Measurements from ENCODE around the gene TMEM164.

The TMEM164 gene

DNA sequence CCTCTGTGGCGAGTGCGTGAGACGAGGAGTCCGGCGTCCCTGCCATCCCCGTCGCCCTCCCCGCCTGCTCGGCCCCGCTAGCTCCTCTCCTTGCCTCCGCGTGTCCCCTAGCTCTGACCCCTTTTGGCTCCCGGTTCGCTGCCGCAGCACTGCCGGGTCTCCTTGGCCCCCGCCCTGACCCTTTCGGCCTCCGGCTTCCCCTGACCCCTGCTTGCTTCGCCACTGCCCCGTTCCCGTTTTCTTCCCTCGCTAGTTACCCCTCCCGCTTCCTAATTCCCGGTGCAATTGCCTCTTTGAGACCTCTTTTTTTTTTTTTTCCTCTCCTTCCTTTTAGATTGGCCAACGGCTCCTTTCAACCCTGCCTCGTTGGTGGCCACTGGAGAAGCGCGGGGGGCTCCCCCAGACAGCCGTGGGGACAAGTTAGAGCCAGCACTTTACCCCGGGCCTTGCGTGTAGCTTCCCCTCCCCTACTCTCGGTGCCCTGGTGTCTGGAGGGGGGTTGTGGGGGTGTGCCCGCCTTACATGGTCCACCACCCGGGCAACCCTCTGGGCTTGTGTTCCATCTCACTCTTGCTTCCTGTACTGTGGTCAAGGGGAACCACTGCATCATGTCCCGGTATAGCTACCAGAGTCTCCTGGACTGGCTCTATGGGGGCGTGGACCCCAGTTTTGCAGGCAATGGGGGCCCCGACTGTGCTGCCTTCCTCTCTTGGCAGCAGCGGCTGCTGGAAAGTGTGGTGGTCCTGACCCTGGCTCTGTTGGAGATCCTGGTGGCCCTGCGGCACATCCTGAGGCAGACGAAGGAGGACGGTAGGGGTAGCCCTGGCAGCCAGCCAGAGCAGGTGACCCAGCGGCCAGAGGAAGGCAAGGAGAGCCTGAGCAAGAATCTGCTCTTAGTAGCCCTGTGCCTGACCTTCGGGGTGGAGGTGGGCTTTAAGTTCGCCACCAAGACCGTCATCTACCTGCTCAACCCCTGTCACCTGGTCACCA is 548 bp downstream of the TMEM164 start:
- no peak for DNase-seq (ENCODE audit: low read depth)

DNA sequence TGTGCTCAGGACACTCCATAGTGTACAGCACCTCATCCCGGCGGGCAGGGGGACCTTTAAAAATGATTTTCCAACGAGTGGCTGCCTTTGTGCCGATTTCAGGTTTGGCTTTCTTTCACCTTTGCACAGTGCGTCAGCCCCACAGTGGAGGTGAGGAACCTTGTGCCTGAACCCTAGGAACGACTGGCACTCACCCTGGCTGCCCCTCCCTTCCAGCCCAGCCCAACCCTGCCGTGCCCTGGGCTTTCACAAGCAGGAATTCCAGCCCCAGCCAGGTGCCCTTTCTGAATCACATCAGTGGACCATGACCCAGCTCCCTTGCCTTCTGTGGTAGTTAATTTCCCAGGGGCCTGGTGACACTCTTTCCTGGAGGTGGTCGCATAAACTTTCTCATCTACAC is 1.3 kb downstream of the TMEM164 start:
- no peak for DNase-seq (ENCODE audit: low read depth)

DNA sequence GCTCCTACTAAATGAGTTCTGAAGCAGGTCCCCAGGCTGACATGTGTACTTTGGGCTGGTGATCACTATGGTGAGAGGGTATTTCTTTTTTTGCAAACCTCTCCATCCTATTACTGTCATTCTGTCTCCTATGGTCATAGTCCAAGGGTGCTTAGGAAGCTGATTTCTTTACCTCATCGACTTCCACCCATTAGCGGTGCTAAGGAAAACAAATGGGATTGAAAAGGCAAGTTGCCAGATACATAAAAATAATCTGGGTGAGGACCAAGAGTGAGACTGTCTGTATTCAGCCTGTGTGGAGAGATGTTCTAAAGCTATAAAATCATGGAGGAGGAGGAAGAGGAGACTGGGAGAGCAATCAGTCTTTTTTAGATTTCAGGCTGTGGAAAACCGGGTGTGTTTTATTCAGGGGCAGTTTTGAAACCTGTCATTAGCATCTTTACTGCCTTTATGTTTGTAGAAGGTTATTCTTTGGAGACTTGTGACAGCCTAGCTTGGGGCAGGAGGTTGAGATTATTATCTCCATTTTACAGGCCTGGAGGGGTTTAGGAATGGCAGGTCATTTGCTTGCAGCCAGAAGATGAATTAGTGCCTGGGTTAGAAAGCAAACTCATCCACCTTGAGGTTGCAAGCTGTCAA is 1.9 kb downstream of the TMEM164 start:
- no peak for DNase-seq (ENCODE audit: low read depth)

DNA sequence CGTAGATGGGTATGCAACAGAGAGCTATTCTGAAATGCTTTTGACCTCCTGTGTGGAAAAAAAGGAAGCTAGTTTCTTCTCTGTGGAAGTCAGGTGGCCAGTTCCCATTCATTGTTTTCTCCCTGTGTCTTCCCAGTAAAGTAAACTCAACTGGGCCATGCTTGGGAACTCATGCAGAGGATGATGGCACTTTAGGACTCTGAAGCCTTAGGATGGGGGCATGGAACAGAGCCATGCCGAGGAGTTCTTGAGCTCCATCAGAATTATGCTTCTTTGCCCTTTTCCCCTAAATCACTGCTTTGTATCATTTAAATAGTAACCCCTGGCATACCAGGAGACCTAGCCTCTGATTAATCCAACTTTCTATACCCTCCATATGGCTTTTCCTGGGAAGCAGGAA is 3.2 kb downstream of the TMEM164 start:
- no peak for DNase-seq (ENCODE audit: low read depth)

DNA sequence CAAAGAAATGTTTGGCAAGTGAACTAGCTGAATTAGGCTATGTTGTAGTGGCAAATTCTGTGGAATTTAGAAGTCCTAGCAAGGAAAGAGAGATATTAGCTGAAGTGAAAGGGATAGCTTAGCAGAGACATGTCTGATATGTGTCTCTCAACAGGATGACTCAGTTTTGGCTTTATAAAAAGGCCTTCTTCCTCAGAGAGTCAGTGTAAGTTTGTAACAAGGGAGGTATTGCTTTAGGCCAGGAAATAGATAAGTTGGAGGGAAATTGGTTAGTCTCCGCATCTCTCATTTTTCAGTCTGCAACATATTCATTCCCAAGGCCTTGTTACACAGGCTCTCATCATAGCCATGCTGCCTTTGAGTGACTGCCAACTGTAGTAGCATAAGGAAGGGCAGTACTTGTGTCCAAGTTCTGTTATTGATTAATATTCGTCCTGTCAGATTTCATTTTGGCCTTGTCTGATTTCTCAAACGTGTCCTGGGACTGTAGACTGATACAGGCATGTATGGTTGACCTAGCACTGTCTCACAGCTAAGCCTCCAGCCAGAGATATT is 4.0 kb downstream of the TMEM164 start:
- DNase-seq (ENCODE audit: low read depth): no peak

DNA sequence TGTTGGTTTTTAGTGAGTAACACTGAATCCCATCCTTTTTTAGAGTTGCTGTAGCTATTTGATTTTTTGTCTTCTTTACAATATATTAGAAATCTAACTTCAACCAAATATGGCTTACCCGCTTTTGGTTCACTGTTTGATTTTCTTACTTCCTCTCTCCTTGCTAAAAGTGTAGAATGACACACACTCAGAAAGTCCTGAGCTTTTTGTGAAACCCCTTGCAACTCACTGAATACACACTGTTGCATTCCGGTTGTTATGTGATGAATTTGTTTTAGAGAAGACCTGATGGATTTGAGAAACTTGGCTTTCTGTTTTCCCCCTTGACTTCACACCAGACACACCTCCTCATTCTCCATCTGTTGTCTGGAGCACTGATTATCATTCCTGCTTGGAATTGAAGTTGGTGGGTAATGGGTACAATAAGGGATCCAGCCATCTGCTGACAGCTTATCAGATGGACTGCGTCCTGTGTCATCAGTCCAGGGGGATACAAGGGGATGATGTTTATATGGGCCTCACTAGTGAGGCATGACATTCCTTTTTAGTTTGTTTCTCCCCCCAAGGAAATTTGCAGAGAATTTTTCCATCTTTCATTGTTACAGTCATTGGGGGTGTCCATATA is 5.2 kb downstream of the TMEM164 start:
- DNase-seq (ENCODE audit: low read depth): no peak

DNA sequence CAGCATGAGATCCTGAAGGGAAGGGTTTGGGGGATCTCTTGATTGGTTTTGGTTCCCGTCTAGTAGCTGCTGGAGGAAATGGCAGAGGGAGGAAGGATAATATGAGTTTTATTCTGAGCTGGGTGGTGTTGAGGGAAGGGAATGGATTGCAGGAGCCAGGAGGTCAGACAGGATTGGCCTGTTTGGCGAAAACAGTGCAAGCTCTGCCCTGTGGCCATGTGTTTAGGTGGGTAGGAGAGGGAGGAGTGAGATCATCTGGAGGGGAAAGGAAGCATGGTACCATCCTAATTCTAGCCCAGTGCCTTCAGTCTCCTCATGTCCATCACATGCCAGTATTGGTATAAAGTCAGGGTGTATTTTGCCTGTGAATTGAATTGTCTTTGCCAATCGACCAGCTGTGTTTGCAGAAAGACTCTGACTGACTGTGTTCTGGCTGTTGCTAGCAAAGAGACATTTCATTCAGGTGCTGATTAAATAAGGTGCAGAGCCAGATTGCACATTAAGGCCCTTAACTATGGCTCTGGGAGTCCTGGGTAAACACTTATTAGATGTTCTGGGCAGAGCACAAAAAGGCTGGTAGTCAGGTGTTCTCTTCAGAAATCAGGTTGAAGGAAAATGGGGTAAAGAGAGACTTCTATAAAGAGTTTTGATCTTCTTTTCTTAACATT is 10.0 kb downstream of the TMEM164 start:
- no peak for DNase-seq (ENCODE audit: low read depth)

DNA sequence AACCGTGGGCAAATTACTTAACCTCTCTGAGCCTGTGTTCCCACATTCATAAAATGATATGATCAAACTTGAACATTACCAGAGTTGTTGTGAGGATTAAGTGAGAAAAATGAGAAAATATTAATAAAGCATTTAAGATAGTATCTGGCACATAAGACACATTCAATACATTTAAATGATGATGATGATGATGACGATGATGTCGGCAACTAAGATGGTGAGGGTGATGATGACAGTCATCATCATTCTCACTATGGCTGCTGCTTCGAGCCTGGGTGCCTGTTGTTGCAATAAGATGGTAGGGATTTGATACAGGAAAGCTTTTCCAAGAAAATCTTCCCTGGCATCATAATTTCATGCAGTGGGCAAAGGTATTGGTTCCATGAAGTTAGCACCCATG is 11.1 kb downstream of the TMEM164 start:
- DNase-seq (ENCODE audit: low read depth): no peak

DNA sequence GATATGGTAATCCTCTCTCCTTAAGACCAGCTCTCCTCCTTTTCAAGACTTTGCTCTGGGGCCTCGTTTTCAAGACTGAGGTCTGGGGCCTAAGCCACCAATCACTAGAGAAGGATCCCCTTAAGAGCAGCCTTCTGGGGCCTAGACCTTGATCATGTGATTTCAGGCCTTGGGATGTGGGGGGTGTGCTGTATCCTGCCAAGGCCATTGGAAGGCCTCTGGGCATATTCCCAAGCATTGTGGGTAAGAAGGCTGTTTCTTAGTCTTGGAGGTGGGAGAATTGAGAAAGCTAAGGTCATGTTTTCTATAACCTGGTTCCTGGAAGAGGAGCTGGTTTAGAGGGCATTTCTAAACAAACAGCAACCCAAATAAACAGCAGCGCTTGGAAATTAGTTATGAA is 12.1 kb downstream of the TMEM164 start:
- no peak for DNase-seq (ENCODE audit: low read depth)

DNA sequence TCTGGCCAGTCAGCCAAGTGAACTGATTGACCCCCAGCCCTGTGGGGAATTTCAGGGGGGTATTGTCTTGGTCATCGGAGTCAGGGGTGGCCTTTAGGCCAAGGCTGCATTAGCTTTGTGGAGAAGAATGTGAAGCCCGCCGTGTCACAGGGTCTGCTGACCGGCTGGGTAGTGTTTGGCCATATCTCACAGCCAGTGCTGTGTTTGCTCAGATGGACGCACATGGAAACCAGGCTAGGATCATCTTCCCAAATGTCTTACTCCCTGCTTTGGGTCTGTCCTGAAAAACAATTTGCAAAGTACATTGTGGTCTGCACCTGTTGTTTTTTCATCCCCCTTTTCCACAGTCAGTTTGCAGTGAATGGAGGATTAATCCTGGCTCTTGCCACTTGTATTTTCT is 13.0 kb downstream of the TMEM164 start:
- no peak for DNase-seq (ENCODE audit: low read depth)

DNA sequence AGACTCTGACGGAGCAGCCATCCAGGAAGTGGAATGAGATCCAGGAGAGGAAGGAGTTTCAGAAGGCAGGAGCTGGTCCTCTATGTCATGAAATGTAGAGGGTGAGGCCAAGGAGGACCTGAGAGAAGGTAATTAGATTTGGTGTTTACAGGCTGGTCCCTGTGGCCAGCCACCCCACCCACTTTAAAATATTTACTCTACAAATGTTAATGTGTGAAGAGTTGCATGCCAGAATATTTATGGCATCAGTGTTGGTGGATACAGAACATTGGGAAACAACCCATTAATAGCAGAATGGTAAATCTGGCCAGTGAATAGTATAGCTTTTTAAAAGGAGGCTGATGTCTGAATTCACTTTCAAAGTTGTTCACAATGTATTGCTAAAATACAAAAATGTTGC is 17.6 kb downstream of the TMEM164 start:
- DNase-seq (ENCODE audit: low read depth): no peak

DNA sequence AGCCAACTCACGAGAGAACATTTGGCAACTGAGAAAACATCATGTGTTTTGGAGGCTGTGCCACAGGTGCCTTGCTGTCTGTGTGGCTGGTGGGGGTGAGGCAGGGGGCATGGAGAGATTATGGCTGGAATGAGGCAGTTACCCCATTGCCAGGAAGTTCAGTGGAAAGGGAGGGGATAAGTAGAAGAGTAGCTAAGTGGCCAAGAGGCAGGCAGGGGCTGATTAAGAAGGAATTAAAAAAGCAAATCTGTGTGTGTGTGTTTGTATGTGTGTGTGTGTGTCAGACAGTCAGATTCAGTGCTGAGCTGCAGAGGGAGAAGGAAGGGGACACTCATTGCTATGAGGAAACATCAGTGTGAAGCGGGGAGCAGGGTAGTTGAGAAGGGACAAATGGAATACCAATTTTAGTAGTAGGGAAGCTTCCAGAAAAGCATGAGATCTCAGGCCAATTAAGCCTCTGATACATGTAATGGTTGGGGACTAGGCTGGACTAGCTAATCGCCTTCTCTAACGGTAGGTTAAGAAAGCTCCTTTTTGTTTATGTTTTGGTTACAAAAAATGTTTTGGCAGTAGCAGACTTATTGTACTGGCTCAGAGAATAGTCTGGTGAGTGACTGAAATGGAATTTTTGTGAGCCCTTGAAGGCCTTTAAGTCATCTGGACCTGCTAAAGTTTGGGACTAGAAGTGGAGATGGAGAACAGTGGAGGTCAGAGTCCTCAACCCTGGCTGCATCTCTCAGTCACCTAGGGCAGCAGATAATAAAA is 18.5 kb downstream of the TMEM164 start:
- no peak for DNase-seq (ENCODE audit: low read depth)

DNA sequence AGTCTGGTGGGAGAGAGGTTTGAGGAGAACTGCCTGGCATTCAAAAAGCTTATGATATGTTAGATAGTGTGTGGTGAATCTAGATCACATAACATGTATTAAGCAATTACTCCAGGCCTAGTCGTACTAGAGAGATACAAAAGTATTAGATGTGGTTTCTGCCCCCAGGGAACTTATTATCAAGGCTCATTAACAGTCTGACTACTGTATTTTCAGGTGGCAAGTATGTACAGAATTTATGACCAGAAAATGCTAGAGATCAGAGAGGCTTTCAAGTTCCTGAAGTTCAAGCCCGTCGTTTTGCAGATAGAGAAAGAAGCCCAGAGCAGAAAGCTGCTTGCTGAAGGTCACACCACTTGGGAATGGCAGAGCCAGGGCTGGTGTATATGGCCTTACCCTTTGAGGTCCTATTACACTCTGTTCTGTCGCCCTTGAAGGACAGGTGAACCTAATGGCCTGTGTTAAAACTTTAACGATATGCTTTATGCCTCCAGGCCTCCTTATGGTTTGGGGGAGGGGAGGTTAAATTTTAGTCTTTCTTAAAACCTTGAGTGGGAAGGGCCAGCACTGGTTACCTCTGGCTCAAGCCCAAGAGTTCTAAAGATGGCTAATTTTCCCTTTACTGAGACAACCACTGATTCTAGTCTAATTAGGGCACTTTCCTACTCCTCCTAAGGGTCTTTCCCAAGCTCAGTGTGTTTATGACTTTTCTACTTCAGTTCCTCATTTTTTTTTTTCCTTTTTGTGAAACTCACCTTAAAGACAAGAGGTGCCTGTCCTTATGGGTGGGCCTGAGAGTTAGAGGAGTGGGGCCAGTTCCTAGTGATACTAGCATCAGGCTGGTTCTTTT is 19.9 kb downstream of the TMEM164 start:
- DNase-seq (ENCODE audit: low read depth): no peak

DNA sequence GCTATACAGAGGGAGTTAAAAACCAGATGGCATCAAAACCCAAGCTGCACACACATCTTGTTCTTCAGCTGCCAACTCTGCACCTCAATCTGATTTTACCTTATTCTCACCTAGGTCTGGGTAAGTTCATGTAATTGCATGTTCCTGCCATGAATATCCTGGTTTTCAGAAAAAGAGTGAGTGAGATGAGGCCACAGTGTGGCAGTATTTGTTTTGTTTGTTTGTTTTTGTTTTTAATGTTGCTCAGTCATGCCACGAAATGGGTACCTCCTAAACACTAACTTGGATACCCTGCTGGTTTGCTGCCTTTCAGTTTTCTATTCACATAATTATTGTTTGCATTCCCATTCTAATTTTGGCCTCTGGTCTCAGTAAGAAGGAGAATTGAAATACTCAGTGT is 22.5 kb downstream of the TMEM164 start:
- no peak for DNase-seq (ENCODE audit: low read depth)

DNA sequence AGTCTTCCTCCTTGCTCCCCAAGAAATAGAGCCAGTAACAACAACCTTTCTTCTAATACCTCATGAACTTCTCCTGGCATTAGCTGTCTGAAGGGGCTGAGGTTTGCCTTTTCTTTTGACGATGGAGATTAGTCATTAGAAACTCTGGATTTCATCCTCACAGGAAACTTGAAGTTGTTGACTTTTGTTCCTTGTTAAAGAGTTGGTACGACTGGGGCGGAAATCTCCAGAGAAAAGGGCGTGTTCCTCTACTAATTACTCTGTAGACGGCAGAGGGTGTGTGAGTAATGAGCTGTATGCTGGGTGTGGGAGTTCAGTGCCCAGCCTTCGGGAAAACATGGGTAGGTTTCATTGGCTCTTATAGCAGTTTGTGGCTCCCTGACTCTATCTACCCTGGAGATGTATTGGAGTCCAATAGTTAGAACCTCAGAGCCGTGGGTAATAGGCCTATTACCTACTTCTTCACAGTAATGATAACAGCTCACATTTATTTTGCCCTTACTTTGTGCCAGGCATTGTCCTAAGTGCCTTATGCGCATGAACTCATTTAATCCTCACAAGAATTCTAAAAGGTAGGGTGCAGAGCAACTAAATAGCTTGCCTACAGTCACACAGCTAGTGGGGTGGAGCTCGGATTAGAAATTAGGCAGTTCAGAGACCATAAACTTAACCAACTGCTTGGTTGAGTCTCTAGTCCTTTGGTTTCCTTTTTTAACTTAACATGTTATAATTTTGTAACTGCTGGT is 23.4 kb downstream of the TMEM164 start:
- no peak for DNase-seq (ENCODE audit: low read depth)

DNA sequence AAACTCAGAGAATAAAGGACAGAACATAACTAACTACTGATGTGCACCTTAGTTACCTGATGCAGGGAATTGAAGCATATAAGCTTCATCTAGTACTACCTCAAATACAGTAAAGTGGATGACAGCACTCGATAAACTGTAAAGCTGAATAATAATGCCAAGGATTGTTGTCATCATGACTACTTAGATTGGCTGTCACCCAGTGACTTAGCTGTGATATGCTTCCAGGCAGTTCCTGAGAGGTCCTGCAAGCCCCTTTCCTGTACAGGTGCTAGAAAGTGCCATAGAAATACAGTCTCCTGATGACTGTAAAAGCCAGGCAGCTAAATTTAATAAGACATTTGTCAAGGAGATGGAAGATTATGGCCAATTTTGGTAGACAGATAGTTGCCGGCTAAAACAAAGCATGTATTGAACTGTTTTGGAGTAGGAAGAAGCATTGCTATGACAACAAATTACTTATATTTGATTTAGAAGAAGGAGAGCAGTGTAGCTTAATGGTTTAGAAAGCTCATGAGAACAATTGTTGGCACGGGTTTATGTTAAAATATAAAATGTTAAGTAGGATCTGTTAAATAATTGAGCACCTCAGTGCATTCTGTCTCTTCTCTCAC is 29.7 kb downstream of the TMEM164 start:
- no peak for DNase-seq (ENCODE audit: low read depth)

DNA sequence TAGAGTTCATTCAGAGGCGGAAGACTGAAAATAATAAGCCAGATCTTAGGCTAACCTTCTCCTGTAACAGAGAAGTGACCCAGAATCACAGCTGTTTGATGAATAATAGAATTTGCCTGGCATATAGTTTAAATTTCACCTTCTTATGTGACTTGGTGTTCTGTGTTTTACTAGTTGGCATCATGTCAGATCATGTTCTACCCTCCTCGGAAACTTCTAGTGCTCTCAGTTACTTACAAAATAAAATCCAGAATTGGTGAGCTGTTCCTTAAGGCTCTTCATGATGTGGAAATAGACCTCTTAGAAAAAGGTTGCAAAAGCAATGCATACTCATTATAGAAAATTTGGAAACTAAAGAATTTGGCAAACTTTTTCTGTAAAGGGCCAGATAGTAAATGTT is 31.1 kb downstream of the TMEM164 start:
- DNase-seq (ENCODE audit: low read depth): no peak

DNA sequence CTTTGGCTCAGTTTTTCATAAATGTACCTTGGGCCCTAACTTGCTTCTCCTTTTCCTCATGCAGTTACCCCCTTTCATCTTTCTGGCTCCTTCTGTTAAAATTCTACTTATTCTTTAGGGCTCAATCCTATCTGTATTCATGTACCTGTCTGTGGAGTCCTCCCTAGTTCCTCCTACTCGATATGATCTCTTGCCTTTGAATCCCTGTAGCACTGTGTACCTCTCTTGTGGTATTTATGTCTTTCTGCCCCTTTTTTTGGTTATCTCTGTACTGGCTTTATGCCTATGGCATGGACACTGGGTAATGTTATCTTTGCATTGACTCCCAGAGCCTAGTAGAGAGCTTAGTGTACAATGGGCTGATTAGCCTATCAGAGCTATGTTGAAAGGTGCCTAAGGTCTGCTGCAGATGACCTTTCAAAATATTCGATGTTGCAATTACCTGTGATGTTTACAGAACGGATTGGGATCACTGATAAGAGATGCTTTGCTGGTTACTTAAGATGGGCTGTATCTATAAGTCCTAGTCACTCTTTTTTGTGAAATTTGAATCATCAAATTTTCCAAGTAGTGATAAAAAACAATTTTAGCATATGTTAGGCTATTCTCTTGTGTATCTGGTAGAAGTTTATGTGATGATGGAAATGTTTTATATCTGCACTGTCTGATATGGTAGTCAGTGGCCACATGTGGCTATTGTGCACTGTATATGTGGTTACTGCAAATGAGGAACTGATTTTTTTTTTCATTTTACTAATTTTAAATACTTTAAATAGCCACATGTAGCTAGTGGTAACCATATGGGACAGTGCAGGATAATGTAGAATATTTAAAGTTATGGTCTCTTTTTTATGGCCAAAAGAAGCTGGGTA is 33.5 kb downstream of the TMEM164 start:
- no peak for DNase-seq (ENCODE audit: low read depth)
